IMR-90 (cell line): Measurements from ENCODE around the gene PRKAG2.

Source experiments
- BHLHE40 ChIP-seq: fragments of 150-350 bp; IDR thresholded peaks from 2 replicates; pipeline ENCODE4 v1.6.1; 2016; ENCODE audit warnings: mild to moderate bottlenecking, low read depth, low read length
- CEBPB ChIP-seq: IDR thresholded peaks from 2 replicates; pipeline ENCODE4 v1.6.1; 2012; ENCODE audit warnings: low read depth, low read length, improper control_type of control experiment
- CTCF ChIP-seq: conservative IDR thresholded peaks from 2 replicates; pipeline ENCODE4 v1.5.1; 2012; ENCODE audit warnings: mild to moderate bottlenecking, low read depth, low read length, improper control_type of control experiment
- POLR2A ChIP-seq: IDR thresholded peaks from 2 replicates; pipeline ENCODE4 v1.6.1; 2012; ENCODE audit warnings: mild to moderate bottlenecking, low read depth, low read length
- RFX5 ChIP-seq: IDR thresholded peaks from 2 replicates; pipeline ENCODE4 v1.8.0; 2012; ENCODE audit warnings: low read depth, mild to moderate bottlenecking, low read length, moderate library complexity

DNA sequence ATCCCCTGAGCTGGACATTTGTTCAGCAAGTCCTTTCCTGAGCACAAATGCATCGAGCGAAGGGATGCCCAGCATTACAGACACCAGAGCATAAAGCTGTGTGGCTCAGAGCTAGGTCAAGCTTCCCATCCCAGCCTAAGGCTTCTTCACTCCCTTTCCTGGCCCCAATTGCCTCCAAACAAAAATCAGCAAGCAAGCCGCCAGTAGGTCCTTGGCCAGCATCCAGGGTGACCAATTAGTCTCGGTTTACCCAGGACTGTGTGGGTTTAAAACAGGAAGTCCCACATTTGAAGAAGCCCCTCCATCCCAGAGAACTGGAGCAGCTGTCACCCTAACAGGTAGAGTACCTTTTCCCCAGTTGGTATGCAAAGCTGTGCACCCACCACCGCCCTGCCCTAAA is 51.2 kb downstream of the PRKAG2 start:
- no peak for TF ChIP-seq POLR2A
- TF ChIP-seq CTCF, result no peak
- no peak for TF ChIP-seq CEBPB
- TF ChIP-seq BHLHE40, result no peak
- no peak for TF ChIP-seq RFX5
